Hepatocyte (in vitro differentiated cells): Measurements from ENCODE around the gene CORO2B. TPM values are rescaled to one million over a fixed set of nuclear protein-coding genes. Genes with fewer than 3 reads are reported as not detected.

Experiments used
- DNase-seq: peaks from one replicate; pipeline ENCODE4 v3.0.0-alpha.2; 2016; ENCODE audit warnings: low spot score
- H2AFZ ChIP-seq: fragments of 200-600 bp; sonication (generic); 2 replicates; pipeline ENCODE4 v1.6.0; 2016; ENCODE audit warnings: antibody characterized with exemption, mild to moderate bottlenecking
- H3K27ac ChIP-seq: fragments of 200-600 bp; sonication (generic); 2 replicates; pipeline ENCODE4 v1.5.1; 2016; ENCODE audit warnings: mild to moderate bottlenecking
- H3K27me3 ChIP-seq: fragments of 200-600 bp; sonication (generic); 2 replicates; pipeline ENCODE4 v1.6.1; 2016
- H3K36me3 ChIP-seq: fragments of 200-600 bp; sonication (generic); replicated peaks from 2 replicates; pipeline ENCODE4 v1.5.1; 2016; ENCODE audit warnings: low read depth; ENCODE audit not compliant: insufficient read depth
- H3K4me1 ChIP-seq: fragments of 200-600 bp; sonication (generic); 2 replicates; pipeline ENCODE4 v1.5.1; 2016; ENCODE audit warnings: mild to moderate bottlenecking, moderate library complexity; ENCODE audit not compliant: insufficient read depth
- H3K4me2 ChIP-seq: fragments of 200-600 bp; sonication (generic); 2 replicates; pipeline ENCODE4 v1.6.0; 2016
- H3K4me3 ChIP-seq: fragments of 200-600 bp; sonication (generic); 2 replicates; pipeline ENCODE4 v1.5.1; 2016; ENCODE audit warnings: mild to moderate bottlenecking
- H3K79me2 ChIP-seq: fragments of 200-600 bp; sonication (generic); 2 replicates; pipeline ENCODE4 v1.6.0; 2017; ENCODE audit warnings: mild to moderate bottlenecking
- H3K9me2 ChIP-seq: fragments of 200-600 bp; sonication (generic); replicated peaks from 2 replicates; pipeline ENCODE4 v1.6.0; 2017; ENCODE audit warnings: mild to moderate bottlenecking; ENCODE audit not compliant: insufficient read depth
- H3K9me3 ChIP-seq: fragments of 200-600 bp; sonication (generic); 2 replicates; pipeline ENCODE4 v1.5.1; 2016; ENCODE audit warnings: low read depth, mild to moderate bottlenecking
- H4K20me1 ChIP-seq: fragments of 200-600 bp; sonication (generic); 2 replicates; pipeline ENCODE4 v1.6.0; 2016; ENCODE audit warnings: mild to moderate bottlenecking; ENCODE audit not compliant: insufficient read depth, poor library complexity, severe bottlenecking
- CTCF ChIP-seq: fragments of 200-600 bp; sonication (generic); IDR thresholded peaks from 2 replicates; pipeline ENCODE4 v1.5.1; 2016; ENCODE audit warnings: antibody characterized with exemption, mild to moderate bottlenecking; ENCODE audit not compliant: poor library complexity
- EZH2 ChIP-seq: fragments of 200-600 bp; sonication (generic); IDR thresholded peaks from 2 replicates; pipeline ENCODE4 v1.6.1; 2016; ENCODE audit warnings: antibody characterized with exemption, mild to moderate bottlenecking, borderline replicate concordance
- EZH2phosphoT487 ChIP-seq: fragments of 200-600 bp; sonication (generic); IDR thresholded peaks from one replicate; pipeline ENCODE4 v1.6.1; 2018; ENCODE audit warnings: antibody characterized with exemption, mild to moderate bottlenecking, low read depth, moderate library complexity; ENCODE audit not compliant: unreplicated experiment, severe bottlenecking
- WGBS: methylation state at CpG from one replicate; pipeline ENCODE4 v1.1.6; 2016; ENCODE audit warnings: low lambda C conversion rate; ENCODE audit errors: missing lambda C conversion rate; 5-methylcytosine and 5-hydroxymethylcytosine counted together
- polyA plus RNA-seq: library from polyadenylated mRNA; unstranded; fragments of >200 nt; fragmentation: Nextera tagmentation; extraction: Ambion mirVana; gene quantifications from 2 replicates; pipeline ENCODE4 v1.2.1, GENCODE V29; 2016
- total RNA-seq: library from RNA; depleted of rRNA; stranded (reverse); fragments of >200 nt; gene quantifications from 2 replicates; pipeline ENCODE4 v1.2.3, GENCODE V29; 2014

The CORO2B gene
- total and polyA plus RNA-seq, 2 experiments from 2014 or later, result 2.9 to 5.1 TPM

- Histone ChIP-seq H2AFZ (no peak overlapping the region), H3K9me2 (no peaks in the 10 kb centered on the region), H4K20me1 (no peaks in the 10 kb centered on the region), H3K4me1 (peaks cover 26% of the 10 kb centered on the region), H3K27ac (no peak overlapping the region), H3K4me2 (no peak overlapping the region), H3K79me2 (no peaks in the 10 kb centered on the region), H3K9me3 (no peaks in the 10 kb centered on the region), H3K4me3 (no peak overlapping the region), H3K27me3 (no peaks in the 10 kb centered on the region), H3K36me3 (no peaks in the 10 kb centered on the region)
- no peak for TF ChIP-seq CTCF
- no peak for TF ChIP-seq EZH2phosphoT487
- no peak for TF ChIP-seq EZH2
- no peak for DNase-seq
- 38% methylated on average over 6 of the region's 6 CpGs for WGBS
These were observed 154.9 kb downstream of the CORO2B start for GRCh38 chr15:68733666-68734065.

- no peaks in the 10 kb centered on the region for H3K9me2 ChIP-seq
- no peaks in the 10 kb centered on the region for H3K9me3 ChIP-seq
- DNase-seq, result no peak
- no peak for TF ChIP-seq EZH2phosphoT487
- no peak for TF ChIP-seq CTCF
- no peak for TF ChIP-seq EZH2
- H3K79me2 ChIP-seq, result no peaks in the 10 kb centered on the region
- no peak overlapping the region for H3K4me2 ChIP-seq
- H2AFZ ChIP-seq, result no peak overlapping the region
- no peak overlapping the region for H3K27ac ChIP-seq
- peaks cover 26% of the 10 kb centered on the region for H3K4me1 ChIP-seq
- H3K27me3 ChIP-seq, result no peaks in the 10 kb centered on the region
- no peak overlapping the region for H3K4me3 ChIP-seq
- no peaks in the 10 kb centered on the region for H3K36me3 ChIP-seq
- no peaks in the 10 kb centered on the region for H4K20me1 ChIP-seq
These were observed 155.6 kb downstream of the CORO2B start for GRCh38 chr15:68734352-68734751.

- Histone ChIP-seq H3K27me3 (no peaks in the 10 kb centered on the region), H3K27ac (no peak overlapping the region), H3K4me3 (no peak overlapping the region), H3K4me2 (no peak overlapping the region), H3K9me2 (no peaks in the 10 kb centered on the region), H3K4me1 (peaks cover 26% of the 10 kb centered on the region), H4K20me1 (no peaks in the 10 kb centered on the region), H3K36me3 (no peaks in the 10 kb centered on the region), H2AFZ (no peak overlapping the region), H3K9me3 (no peaks in the 10 kb centered on the region), H3K79me2 (no peaks in the 10 kb centered on the region)
- TF ChIP-seq EZH2 (no peak), EZH2phosphoT487 (no peak), CTCF (no peak)
- DNase-seq, result no peak
These were observed 156.1 kb downstream of the CORO2B start for GRCh38 chr15:68734881-68735280.

- H3K9me3 ChIP-seq, result no peaks in the 10 kb centered on the region
- no peaks in the 10 kb centered on the region for H3K36me3 ChIP-seq
- DNase-seq, result no peak
- H2AFZ ChIP-seq, result no peak overlapping the region
- H3K27me3 ChIP-seq, result no peaks in the 10 kb centered on the region
- H4K20me1 ChIP-seq, result no peaks in the 10 kb centered on the region
- H3K79me2 ChIP-seq, result no peaks in the 10 kb centered on the region
- H3K9me2 ChIP-seq, result no peaks in the 10 kb centered on the region
- H3K27ac ChIP-seq, result no peak overlapping the region
- H3K4me3 ChIP-seq, result no peak overlapping the region
- H3K4me1 ChIP-seq, result peaks cover 22% of the 10 kb centered on the region
- H3K4me2 ChIP-seq, result no peak overlapping the region
- TF ChIP-seq EZH2, result no peak
- TF ChIP-seq EZH2phosphoT487, result no peak
- TF ChIP-seq CTCF, result no peak
These were observed 156.8 kb downstream of the CORO2B start for GRCh38 chr15:68735610-68736009.
